ENCODE data around the gene NHP2.
A peak's percentile ranks its signal among the peaks of the same experiment; 100 is the strongest.
"Not testable (repeated sequence)": the region's sequence is repeated elsewhere in the genome, so short reads cannot be mapped to it uniquely, and the experiment has no call there.

The NHP2 gene

GRCh38 chr5:178130576-178131445 lies 22.9 kb downstream of the NHP2 start, which contains the start of gene RMND5B:
RMND5B (plus strand) TSS chr5:178131014; CDS start chr5:178138120, 7,106 bp downstream.
- DNase-seq (ENCODE audit: low read depth): peak; percentile 67

- not testable (repeated sequence) for DNase-seq (ENCODE audit: low read depth)
Observed at GRCh38 chr5:178130234-178130575, 23.5 kb downstream of the NHP2 start.

DNA sequence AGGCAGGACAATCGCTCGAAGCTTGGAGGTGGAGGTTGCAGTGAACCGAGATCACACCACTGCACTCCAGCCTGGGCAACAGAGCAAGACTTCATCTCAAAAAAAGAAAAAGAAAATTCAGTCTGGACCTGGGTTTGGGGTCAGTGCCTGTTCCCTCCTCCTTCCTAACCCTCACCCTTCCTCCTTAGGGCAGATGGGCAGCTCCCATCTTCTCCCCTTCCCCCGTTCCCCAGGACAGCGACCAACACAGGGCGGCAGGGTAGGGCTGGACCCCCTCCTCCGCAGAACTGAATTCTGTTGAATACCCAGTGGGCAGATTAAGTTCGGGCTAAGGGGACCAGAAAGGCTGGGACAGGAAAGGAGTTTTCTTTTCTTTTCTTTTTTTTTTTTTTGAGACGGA lies 24.4 kb downstream of the NHP2 start:
- no peak for DNase-seq (ENCODE audit: low read depth)

DNA sequence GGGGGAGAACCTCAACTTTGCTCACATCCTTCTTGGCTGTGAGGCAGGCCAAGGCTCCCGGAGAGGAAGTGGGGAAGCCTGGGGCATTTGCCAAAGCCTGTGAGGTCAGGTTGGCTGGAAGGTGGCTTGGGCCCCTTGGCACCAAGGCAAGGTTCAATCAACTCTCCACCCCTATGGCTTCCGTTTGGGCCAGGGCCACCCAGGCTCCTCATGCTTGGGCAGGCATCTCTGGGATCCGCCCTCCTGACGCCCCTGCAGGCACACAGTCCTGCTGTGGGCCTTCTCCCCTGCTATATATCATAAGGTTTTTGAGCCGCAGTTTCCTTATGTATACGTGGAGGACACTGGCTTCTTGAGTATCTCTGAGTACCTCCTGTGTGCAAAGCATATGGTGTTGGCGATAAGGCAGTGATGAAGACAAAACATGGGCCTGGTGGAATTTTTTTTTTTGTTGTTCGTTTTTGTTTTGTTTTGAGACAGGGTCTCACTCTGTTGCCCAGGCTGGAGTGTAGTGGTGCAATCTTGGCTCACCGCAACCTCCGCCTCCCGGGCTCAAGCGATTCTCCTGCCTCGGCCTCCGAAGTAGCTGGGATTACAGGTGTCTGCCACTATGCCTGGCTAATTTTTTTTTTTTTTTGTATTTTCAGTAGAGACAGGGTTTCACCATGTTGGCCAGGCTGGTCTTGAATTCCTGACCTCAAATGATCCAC lies 26.2 kb downstream of the NHP2 start:
- DNase-seq (ENCODE audit: low read depth): not testable (repeated sequence)

DNA sequence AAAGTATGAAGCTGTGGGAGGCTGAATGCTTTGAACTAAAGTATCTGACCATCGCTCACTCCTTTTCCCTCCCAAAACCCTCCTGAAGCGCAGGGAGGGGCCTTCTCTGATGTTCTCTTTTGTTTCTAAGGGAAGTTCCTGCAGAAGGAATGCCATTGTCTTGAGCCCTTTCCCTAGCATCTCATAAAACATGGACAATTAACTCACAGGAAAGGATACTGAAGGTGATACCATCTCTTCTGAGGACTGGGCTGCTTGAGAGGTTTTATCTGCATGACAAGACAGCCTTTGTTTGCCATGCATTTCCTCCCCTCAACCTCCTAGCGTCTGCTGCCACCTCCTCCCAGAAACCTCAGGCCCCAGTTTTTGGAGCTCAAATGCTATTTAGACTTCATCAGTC lies 27.1 kb downstream of the NHP2 start:
- no peak for DNase-seq (ENCODE audit: low read depth)

DNA sequence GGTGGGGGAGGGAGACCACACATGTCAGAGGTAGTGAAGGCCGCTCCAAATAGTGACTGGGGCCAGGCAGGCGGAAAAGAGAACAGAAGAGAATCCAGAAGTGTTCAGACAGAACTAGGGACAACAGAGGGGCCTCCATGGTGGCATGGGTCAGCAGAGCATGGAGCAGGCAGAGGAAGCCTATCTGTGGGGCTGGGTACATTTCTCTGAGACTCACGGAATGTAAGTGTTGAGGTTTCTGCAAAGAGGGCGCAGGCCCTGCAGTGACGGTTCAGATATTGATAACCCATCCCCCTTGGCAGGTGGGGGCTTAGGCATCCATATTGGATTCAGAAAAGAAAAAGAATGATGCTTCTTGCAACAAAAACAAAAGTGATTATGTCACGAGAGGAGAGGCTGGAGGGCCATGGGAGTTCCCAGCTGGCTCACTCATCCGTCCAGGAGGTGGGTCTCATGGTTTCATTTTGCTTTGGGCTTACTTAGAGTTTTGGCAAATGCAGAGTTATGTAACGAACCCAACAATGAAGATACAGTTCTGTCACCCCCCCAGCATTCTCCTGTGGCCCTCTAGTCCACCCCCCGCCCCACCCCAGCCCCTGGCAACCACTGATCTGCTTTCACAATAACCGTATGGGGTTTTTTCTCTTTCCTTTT lies 28.3 kb downstream of the NHP2 start:
- DNase-seq (ENCODE audit: low read depth): no peak

- DNase-seq (ENCODE audit: low read depth): no peak
Observed at GRCh38 chr5:178123966-178124925, 29.4 kb downstream of the NHP2 start.

GRCh38 chr5:178123094-178123965 lies 30.4 kb downstream of the NHP2 start:
- DNase-seq (ENCODE audit: low read depth): no peak

- DNase-seq (ENCODE audit: low read depth): no peak
Observed at GRCh38 chr5:178122346-178122745, 31.3 kb downstream of the NHP2 start.

GRCh38 chr5:178121391-178122276 lies 32.1 kb downstream of the NHP2 start:
- no peak for DNase-seq (ENCODE audit: low read depth)

DNA sequence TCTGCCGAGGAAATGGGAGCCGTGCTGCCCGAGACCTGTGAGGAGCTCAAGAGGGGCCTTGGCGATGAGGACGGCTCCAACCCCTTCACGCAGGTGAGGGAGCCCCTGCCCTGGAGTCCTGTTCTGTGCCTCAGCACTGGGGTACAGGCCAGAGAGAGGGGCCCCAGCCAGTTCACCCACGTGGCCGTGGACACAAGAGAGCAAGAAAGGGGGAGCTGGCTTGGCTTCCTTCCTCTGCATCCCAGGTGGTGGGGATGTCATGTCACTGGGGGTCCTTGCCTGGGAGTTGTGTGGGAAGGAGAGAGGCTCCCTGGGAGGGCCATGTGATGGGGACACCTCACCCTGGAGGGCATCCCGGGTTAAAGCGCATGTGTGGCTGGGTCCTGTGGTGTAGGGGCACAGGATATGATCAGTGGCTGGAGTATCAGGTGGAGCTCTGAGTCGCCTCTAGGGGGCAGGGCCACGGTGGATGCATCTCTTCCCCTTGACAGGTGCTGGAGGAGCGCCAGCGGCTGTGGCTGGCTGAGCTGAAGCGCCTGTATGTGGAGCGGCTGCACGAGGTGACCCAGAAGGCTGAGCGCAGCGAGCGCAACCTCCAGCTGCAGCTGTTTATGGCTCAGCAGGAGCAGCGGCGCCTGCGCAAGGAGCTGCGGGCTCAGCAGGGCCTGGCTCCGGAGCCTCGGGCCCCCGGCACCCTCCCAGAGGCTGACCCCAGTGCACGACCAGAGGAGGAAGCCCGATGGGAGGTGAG lies 32.9 kb downstream of the NHP2 start:
- DNase-seq (ENCODE audit: low read depth): peak; percentile 79

DNA sequence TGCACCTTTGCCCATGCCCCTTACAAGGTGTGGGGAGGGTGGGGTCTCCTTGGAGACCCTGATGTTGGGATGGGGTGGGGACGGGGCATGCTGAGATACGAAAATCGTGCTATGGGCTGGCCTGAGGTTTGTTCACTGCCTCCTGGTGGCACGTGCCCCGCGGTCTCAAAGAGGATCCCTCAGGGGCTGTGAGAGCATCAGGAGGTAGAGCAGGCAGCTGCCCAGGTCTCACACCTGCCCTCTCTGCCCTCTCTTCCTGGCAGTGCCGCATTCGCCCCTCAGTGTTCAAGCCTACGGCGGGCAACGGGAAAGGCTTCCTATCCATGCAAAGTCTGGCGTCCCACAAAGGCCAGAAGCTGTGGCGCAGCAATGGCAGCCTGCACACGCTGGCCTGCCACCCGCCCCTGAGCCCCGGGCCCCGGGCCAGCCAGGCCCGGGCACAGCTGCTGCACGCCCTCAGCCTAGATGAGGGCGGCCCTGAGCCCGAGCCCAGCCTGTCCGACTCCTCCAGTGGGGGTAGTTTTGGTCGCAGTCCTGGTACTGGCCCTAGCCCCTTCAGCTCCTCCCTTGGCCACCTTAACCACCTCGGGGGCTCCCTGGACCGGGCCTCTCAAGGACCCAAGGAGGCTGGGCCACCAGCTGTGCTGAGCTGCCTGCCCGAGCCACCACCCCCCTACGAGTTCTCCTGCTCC lies 33.6 kb downstream of the NHP2 start:
- no peak for DNase-seq (ENCODE audit: low read depth)

DNA sequence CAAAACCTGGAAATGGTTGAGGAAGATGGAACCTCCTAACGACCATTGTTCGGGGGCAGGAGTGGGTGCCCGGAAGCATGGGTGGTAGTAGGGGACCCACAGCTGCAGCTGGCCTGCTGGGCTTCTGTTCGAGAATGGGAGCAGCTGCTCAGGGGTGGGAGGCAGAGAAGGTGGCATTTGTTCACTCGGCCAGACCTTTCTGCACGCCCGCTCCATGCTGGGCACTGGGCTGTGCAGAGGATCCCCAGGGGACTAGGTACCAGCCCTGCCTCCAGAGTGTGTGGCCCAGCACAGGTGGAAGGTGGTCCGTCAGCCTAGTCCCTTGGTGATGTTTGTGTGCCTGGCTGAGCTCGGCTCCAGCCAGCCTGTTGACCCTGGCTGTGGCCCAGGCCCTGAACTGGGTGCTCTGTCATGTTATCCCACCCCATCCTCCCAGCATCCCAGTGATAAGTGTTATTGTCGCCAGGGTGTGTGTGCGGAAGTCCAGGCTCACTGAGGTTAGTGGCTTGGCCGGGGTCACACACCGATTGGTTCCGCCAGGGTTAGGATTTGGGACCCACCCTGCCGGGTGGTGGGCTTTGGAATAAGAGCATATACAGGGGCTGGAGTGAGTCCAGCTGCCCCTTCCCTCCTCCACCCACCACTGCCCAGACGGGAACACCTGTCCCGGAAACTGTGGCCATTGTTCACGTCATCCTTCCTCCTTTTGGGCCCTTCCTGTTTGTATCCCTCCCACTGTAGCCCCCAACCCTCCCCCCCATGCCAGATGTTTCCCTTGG lies 35.6 kb downstream of the NHP2 start:
- no peak for DNase-seq (ENCODE audit: low read depth)

- DNase-seq (ENCODE audit: low read depth): no peak
Observed at GRCh38 chr5:178116143-178116885, 37.4 kb downstream of the NHP2 start.

DNA sequence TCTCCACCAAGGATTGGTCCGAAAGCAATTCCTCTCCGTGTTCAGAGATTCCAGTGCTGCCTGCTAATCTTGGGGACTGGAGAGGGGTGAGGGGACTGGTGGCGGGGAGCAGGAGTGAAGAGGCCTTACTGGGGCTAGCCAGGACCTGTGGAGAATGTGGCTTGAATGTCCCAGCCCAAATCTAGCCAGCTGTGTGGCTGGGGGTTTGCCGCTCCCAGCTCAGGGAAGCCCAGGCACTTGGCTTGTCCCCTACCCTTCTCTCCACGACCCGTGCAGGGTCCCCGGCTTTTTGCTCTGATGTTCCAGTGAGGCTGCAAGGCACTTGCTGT lies 37.9 kb downstream of the NHP2 start:
- DNase-seq (ENCODE audit: low read depth): no peak

DNA sequence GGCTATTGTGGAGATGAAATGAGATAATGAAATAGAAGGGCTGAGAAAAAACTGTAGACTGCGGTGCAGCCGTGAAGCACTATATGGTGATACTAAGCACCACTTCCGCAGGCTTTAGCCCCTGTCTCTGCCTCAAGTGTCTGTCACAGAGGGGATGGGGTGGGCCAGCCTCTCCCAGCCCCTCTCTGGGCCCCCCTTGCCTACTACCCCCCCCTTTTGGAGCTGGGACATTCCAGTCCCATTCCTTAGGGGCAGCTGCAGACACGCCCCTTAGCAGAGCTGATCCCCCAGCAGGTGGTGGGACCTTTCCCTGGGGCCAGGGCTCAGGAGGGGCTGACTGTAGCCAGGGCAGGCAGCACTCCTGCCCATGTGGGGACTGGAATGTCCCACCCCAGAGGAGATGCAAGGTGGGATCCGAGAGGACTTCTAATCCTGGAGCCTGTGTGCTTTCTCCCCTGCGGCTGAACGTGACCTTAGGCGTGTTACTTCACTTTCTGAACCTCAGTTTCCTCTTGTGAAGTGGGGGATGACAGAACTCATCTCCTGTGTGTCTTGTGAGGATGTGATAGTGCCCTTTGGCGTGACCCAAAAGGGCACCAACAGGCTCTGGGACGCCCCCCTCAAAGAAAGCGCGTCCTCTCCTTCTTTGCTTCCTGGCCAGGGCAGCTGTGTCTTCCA lies 38.4 kb downstream of the NHP2 start:
- no peak for DNase-seq (ENCODE audit: low read depth)

Data from T follicular helper cell (primary cell).